HCT116 (cell line): ENCODE measurements around the gene LCMT1.

Experiments used
- ATF3 ChIP-seq: IDR thresholded peaks from 2 replicates; pipeline ENCODE4 v1.6.1; 2012
- CTCF ChIP-seq, 3 experiments: fragments of 200-600 bp in 1 of 3; sonication (generic) in 1 of 3; IDR thresholded peaks in 2 of 3; conservative IDR thresholded peaks in 1 of 3; 2 replicates each; pipeline ENCODE4 v1.5.1; 2012 to 2017; ENCODE audit warnings: low read depth in 2 of 3, low read length in 2 of 3, antibody characterized with exemption in 1 of 3, borderline replicate concordance in 1 of 3, control low read depth in 1 of 3, mild to moderate bottlenecking in 1 of 3, mixed read lengths in 1 of 3, mixed run types in 1 of 3, moderate library complexity in 1 of 3; ENCODE audit not compliant: insufficient read depth in 1 of 3
- EZH2 ChIP-seq: fragments of 200-600 bp; sonication (generic); IDR thresholded peaks from 2 replicates; pipeline ENCODE4 v1.6.1; 2017; ENCODE audit warnings: antibody characterized with exemption, mixed run types
- EZH2phosphoT487 ChIP-seq: fragments of 200-600 bp; IDR thresholded peaks from 2 replicates; pipeline ENCODE4 v1.6.1; 2018; ENCODE audit warnings: antibody characterized with exemption, borderline replicate concordance
- JUND ChIP-seq: IDR thresholded peaks from 2 replicates; pipeline ENCODE4 v1.6.1; 2012
- POLR2A ChIP-seq: IDR thresholded peaks from 2 replicates; pipeline ENCODE4 v1.7.0; 2011; ENCODE audit warnings: borderline replicate concordance; ENCODE audit not compliant: insufficient read depth, insufficient read length; ENCODE audit errors: extremely low read depth
- POLR2AphosphoS5 ChIP-seq: IDR thresholded peaks from 2 replicates; pipeline ENCODE4 v1.6.1; 2011; ENCODE audit warnings: mild to moderate bottlenecking, low read depth, low read length, moderate library complexity
- RAD21 ChIP-seq: IDR thresholded peaks from 2 replicates; pipeline ENCODE4 v1.6.1; 2012; ENCODE audit warnings: low read depth, mild to moderate bottlenecking
- REST ChIP-seq: IDR thresholded peaks from 2 replicates; pipeline ENCODE4 v1.6.1; 2012; ENCODE audit warnings: low read depth
- TCF7L2 ChIP-seq: IDR thresholded peaks from 2 replicates; pipeline ENCODE4 v1.7.0; 2011; ENCODE audit warnings: borderline replicate concordance, inconsistent platforms; ENCODE audit not compliant: insufficient read depth, insufficient read length; ENCODE audit errors: extremely low read depth

DNA sequence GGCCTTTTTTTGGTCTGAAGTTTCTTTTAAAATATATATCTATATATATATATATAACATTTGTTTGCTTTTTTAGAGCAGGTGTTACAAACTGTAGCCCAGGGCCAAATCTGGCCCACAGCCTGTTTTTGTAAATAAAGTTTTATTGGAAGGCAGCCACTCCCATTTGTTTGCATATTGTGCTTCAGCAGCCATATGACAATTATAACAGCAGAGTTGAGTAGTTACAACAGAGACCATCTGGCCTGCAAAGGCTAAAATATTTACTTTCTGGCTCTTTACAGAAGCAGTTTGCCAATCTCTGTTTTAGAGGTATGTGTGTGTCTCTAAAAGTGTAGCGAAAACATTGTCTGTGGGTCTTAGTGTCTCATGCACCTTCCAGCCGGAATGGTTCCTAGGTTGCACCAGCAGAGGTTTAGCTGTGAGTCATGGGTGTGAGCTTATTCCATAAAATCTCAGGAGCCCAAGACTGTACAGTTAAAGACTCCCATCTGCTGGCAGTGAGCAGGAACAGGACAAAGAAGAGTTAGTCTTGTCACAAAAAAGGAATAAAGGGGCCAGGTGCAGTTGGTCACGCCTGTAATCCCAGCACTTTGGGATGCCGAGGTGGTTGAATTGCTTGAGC, 23.8 kb downstream of the LCMT1 start:
- peak; percentile 11 to 30 (median 21); a peak in 3 of 6 replicates for TF ChIP-seq CTCF (IDR thresholded peaks at IDR 0.05 in 2 of 3, conservative IDR thresholded peaks at IDR 0.05 in 1 of 3; ENCODE audit: borderline replicate concordance in 1 of 3, insufficient read depth in 1 of 3, low read depth in 2 of 3, low read length in 2 of 3)
- TF ChIP-seq ATF3 = no peak
- TF ChIP-seq POLR2A = no peak
- TF ChIP-seq EZH2phosphoT487 = no peak
- peak; percentile 46 for TF ChIP-seq RAD21
- TF ChIP-seq POLR2AphosphoS5 = no peak
- no peak for TF ChIP-seq EZH2
- TF ChIP-seq TCF7L2 = no peak
- no peak for TF ChIP-seq REST
- TF ChIP-seq JUND = no peak
